OCI-LY1 (cell line): ENCODE measurements around the gene NDUFS1.

Source experiments
- CTCF ChIP-seq: fragments of 200-600 bp; sonication (generic), shearing (Covaris generic); IDR thresholded peaks from 2 replicates; pipeline ENCODE4 v1.5.1; 2017; ENCODE audit warnings: mild to moderate bottlenecking, antibody characterized with exemption, low read length, moderate library complexity, mixed read lengths
- EZH2 ChIP-seq: fragments of 200-600 bp; sonication (generic), shearing (Covaris generic); IDR thresholded peaks from 2 replicates; pipeline ENCODE4 v1.8.0; 2017; ENCODE audit warnings: borderline replicate concordance, mixed run types, mild to moderate bottlenecking, antibody characterized with exemption, low read length, moderate library complexity, mixed read lengths

- TF ChIP-seq CTCF, result no peak
- TF ChIP-seq EZH2, result no peak
These were observed 60.8 kb downstream of the NDUFS1 start for GRCh38 chr2:206098471-206098870.
